ENCODE data around the gene CNKSR3. TPM values are rescaled to one million over a fixed set of nuclear protein-coding genes. Genes with fewer than 3 reads are reported as not detected.

Gene CNKSR3
- total RNA-seq, 1 donor from 2014 or later = 7.4 TPM

- no peaks in the 10 kb centered on the region for H3K36me3 ChIP-seq
- H3K4me3 ChIP-seq = no peak overlapping the region
- no peak for DNase-seq (ENCODE audit: extremely low spot score in 2 of 2)
- H3K27ac ChIP-seq = no peak overlapping the region
- intact Hi-C loops (cut with DNase I) = no loop called here
- H3K27me3 ChIP-seq = no peaks in the 10 kb centered on the region
- no peak for TF ChIP-seq POLR2AphosphoS5 (IDR thresholded peaks at IDR 0.05; ENCODE audit: insufficient read depth in 1 of 2, low read depth in 1 of 2)
- TF ChIP-seq, protein P1, sequence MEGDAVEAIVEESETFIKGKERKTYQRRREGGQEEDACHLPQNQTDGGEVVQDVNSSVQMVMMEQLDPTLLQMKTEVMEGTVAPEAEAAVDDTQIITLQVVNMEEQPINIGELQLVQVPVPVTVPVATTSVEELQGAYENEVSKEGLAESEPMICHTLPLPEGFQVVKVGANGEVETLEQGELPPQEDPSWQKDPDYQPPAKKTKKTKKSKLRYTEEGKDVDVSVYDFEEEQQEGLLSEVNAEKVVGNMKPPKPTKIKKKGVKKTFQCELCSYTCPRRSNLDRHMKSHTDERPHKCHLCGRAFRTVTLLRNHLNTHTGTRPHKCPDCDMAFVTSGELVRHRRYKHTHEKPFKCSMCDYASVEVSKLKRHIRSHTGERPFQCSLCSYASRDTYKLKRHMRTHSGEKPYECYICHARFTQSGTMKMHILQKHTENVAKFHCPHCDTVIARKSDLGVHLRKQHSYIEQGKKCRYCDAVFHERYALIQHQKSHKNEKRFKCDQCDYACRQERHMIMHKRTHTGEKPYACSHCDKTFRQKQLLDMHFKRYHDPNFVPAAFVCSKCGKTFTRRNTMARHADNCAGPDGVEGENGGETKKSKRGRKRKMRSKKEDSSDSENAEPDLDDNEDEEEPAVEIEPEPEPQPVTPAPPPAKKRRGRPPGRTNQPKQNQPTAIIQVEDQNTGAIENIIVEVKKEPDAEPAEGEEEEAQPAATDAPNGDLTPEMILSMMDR (IDR thresholded peaks at IDR 0.05) = no peak
- TF ChIP-seq POLR2A (IDR thresholded peaks at IDR 0.05) = no peak
- peaks cover 8% of the 10 kb centered on the region for H3K4me1 ChIP-seq
- no peaks in the 10 kb centered on the region for H3K9me3 ChIP-seq
These were observed 41.1 kb downstream of the CNKSR3 start for GRCh38 chr6:154469306-154469935.

- Histone ChIP-seq H3K36me3 (no peaks in the 10 kb centered on the region), H3K27ac (no peak overlapping the region), H3K4me3 (no peak overlapping the region), H3K4me1 (peaks cover 14% of the 10 kb centered on the region), H3K9me3 (no peaks in the 10 kb centered on the region), H3K27me3 (no peaks in the 10 kb centered on the region)
- no peak for DNase-seq (ENCODE audit: extremely low spot score in 2 of 2)
- TF ChIP-seq, protein P1 (IDR thresholded peaks at IDR 0.05) = no peak
- no peak for TF ChIP-seq POLR2A (IDR thresholded peaks at IDR 0.05)
- TF ChIP-seq POLR2AphosphoS5 (IDR thresholded peaks at IDR 0.05; ENCODE audit: insufficient read depth in 1 of 2, low read depth in 1 of 2) = no peak
- intact Hi-C loops (cut with DNase I) = no loop called here
These were observed 41.7 kb downstream of the CNKSR3 start for GRCh38 chr6:154468760-154469159.

- Histone ChIP-seq H3K27me3 (no peaks in the 10 kb centered on the region), H3K9me3 (no peaks in the 10 kb centered on the region), H3K4me1 (peaks cover 13% of the 10 kb centered on the region), H3K27ac (no peak overlapping the region), H3K4me3 (no peak overlapping the region), H3K36me3 (no peaks in the 10 kb centered on the region)
- DNase-seq (ENCODE audit: extremely low spot score in 2 of 2) = no peak
- TF ChIP-seq, protein P1 (IDR thresholded peaks at IDR 0.05) = no peak
- TF ChIP-seq POLR2A (IDR thresholded peaks at IDR 0.05) (no peak), POLR2AphosphoS5 (IDR thresholded peaks at IDR 0.05; ENCODE audit: insufficient read depth in 1 of 2, low read depth in 1 of 2) (no peak)
- intact Hi-C loops (cut with DNase I) = no loop called here
These were observed 43.4 kb downstream of the CNKSR3 start for GRCh38 chr6:154466971-154467679.

- Histone ChIP-seq H3K4me3 (no peak overlapping the region), H3K9me3 (no peaks in the 10 kb centered on the region), H3K27ac (no peak overlapping the region), H3K4me1 (peaks cover 12% of the 10 kb centered on the region), H3K27me3 (no peaks in the 10 kb centered on the region), H3K36me3 (no peaks in the 10 kb centered on the region)
- intact Hi-C loops (cut with DNase I) = no loop called here
- no peak for DNase-seq (ENCODE audit: extremely low spot score in 2 of 2)
- TF ChIP-seq, protein P1 (IDR thresholded peaks at IDR 0.05) = no peak
- TF ChIP-seq POLR2AphosphoS5 (IDR thresholded peaks at IDR 0.05; ENCODE audit: insufficient read depth in 1 of 2, low read depth in 1 of 2) (no peak), POLR2A (IDR thresholded peaks at IDR 0.05) (no peak)
These were observed 44.3 kb downstream of the CNKSR3 start for GRCh38 chr6:154466139-154466538.
